Trophoblast cell (in vitro differentiated cells and primary cell): ENCODE measurements around the gene KLK11.

Experiments used
- DNase-seq, 2 donors: peaks; one replicate each; pipeline ENCODE4 v3.0.0-alpha.2; 2016
- H2AFZ ChIP-seq: 2 replicates; pipeline ENCODE4 v1.6.1; 2013; ENCODE audit warnings: low read length, moderate library complexity, mild to moderate bottlenecking; ENCODE audit not compliant: insufficient read depth, poor library complexity
- H2AK5ac ChIP-seq: 2 replicates; pipeline ENCODE4 v1.6.1; 2013; ENCODE audit warnings: mild to moderate bottlenecking, low read length
- H2BK120ac ChIP-seq: 2 replicates; pipeline ENCODE4 v1.6.1; 2013; ENCODE audit warnings: low read length, mild to moderate bottlenecking, moderate library complexity; ENCODE audit not compliant: insufficient read depth, poor library complexity
- H2BK12ac ChIP-seq: 2 replicates; pipeline ENCODE4 v1.6.1; 2013; ENCODE audit warnings: mild to moderate bottlenecking, low read length, moderate library complexity
- H2BK5ac ChIP-seq: 2 replicates; pipeline ENCODE4 v1.6.1; 2013; ENCODE audit warnings: low read length, low read depth, moderate library complexity, mild to moderate bottlenecking; ENCODE audit not compliant: poor library complexity
- H3K14ac ChIP-seq: 2 replicates; pipeline ENCODE4 v1.6.1; 2013; ENCODE audit warnings: mild to moderate bottlenecking, low read length
- H3K18ac ChIP-seq: 2 replicates; pipeline ENCODE4 v1.6.1; 2013; ENCODE audit warnings: mild to moderate bottlenecking, low read length
- H3K23ac ChIP-seq: 2 replicates; pipeline ENCODE4 v1.6.1; 2013; ENCODE audit warnings: low read length
- H3K27ac ChIP-seq: 2 replicates; pipeline ENCODE4 v1.5.1; 2013; ENCODE audit warnings: low read depth, mild to moderate bottlenecking, inconsistent platforms, low read length, moderate library complexity
- H3K27me3 ChIP-seq: 2 replicates; pipeline ENCODE4 v1.6.1; 2013; ENCODE audit warnings: inconsistent platforms, mild to moderate bottlenecking, low read length, moderate library complexity; ENCODE audit not compliant: insufficient read depth
- H3K36me3 ChIP-seq, 2 experiments: 1 replicate in 1 of 2; 2 replicates in 1 of 2; pipeline ENCODE4 v1.6.1; 2013; ENCODE audit warnings: low read length in 2 of 2, mild to moderate bottlenecking in 2 of 2, moderate library complexity in 1 of 2; ENCODE audit not compliant: insufficient read depth in 2 of 2, control insufficient read depth in 1 of 2
- H3K4ac ChIP-seq: 2 replicates; pipeline ENCODE4 v1.6.1; 2013; ENCODE audit warnings: low read depth, mild to moderate bottlenecking, low read length, moderate library complexity
- H3K4me1 ChIP-seq, 2 experiments: 1 replicate in 1 of 2; 2 replicates in 1 of 2; pipeline ENCODE4 v1.6.1; 2013; ENCODE audit warnings: low read length in 2 of 2, mild to moderate bottlenecking in 2 of 2, moderate library complexity in 1 of 2; ENCODE audit not compliant: insufficient read depth in 2 of 2, control insufficient read depth in 1 of 2
- H3K4me2 ChIP-seq: 2 replicates; pipeline ENCODE4 v1.6.1; 2013; ENCODE audit warnings: inconsistent platforms, mild to moderate bottlenecking, low read length, moderate library complexity
- H3K4me3 ChIP-seq: 2 replicates; pipeline ENCODE4 v1.5.1; 2013; ENCODE audit warnings: mild to moderate bottlenecking, low read depth, low read length, inconsistent platforms
- H3K79me1 ChIP-seq: one replicate; pipeline ENCODE4 v1.6.1; 2013; ENCODE audit warnings: low read length
- H3K79me2 ChIP-seq: 2 replicates; pipeline ENCODE4 v1.6.1; 2013; ENCODE audit warnings: low read length, mild to moderate bottlenecking; ENCODE audit not compliant: control insufficient read depth, insufficient read depth, poor library complexity
- H3K9ac ChIP-seq: 2 replicates; pipeline ENCODE4 v1.6.1; 2013; ENCODE audit warnings: mild to moderate bottlenecking, low read length
- H3K9me3 ChIP-seq: 2 replicates; pipeline ENCODE4 v1.6.1; 2013; ENCODE audit warnings: low read depth, mild to moderate bottlenecking, control low read depth, inconsistent platforms, low read length; ENCODE audit not compliant: insufficient read depth
- H4K12ac ChIP-seq: 2 replicates; pipeline ENCODE4 v1.6.1; 2013; ENCODE audit warnings: low read depth, mild to moderate bottlenecking, low read length, moderate library complexity
- H4K8ac ChIP-seq: 2 replicates; pipeline ENCODE4 v1.6.1; 2013; ENCODE audit warnings: low read depth, mild to moderate bottlenecking, low read length, moderate library complexity
- H4K91ac ChIP-seq: one replicate; pipeline ENCODE4 v1.6.1; 2013; ENCODE audit warnings: low read depth, mild to moderate bottlenecking, low read length, moderate library complexity
- WGBS: extraction: QIAGEN DNeasy Blood & Tissue Kit; methylation state at CpG from one replicate; pipeline ENCODE4 v1.1.7; 2013; ENCODE audit warnings: missing lambda C conversion rate; ENCODE audit not compliant: insufficient read length, insufficient coverage; ENCODE audit errors: extremely low coverage; 5-methylcytosine and 5-hydroxymethylcytosine counted together

Gene KLK11

GRCh38 chr19:51066393-51067186, 40.2 kb upstream of the KLK11 start:
- Histone ChIP-seq H4K91ac (no peak overlapping the region), H3K9me3 (no peaks in the 10 kb centered on the region), H3K79me1 (no peaks in the 10 kb centered on the region), H2AK5ac (no peak overlapping the region), H3K4ac (no peak overlapping the region), H3K14ac (no peak overlapping the region), H3K4me3 (no peak overlapping the region), H3K4me2 (no peak overlapping the region), H4K12ac (no peak overlapping the region), H4K8ac (no peak overlapping the region), H2BK5ac (no peak overlapping the region), H3K27me3 (no peaks in the 10 kb centered on the region), H2BK12ac (no peak overlapping the region), H3K9ac (no peak overlapping the region), H3K23ac (no peak overlapping the region), H2BK120ac (no peak overlapping the region), H3K4me1 (peaks cover 2 to 3% of the 10 kb centered on the region in 2 experiments), H2AFZ (no peak overlapping the region), H3K27ac (no peak overlapping the region), H3K18ac (no peak overlapping the region), H3K79me2 (no peaks in the 10 kb centered on the region), H3K36me3 (no peaks in the 10 kb centered on the region)
- DNase-seq: no peak
- WGBS: 100% methylated on average over 2 of the region's 7 CpGs

- Histone ChIP-seq H3K36me3 (no peaks in the 10 kb centered on the region), H2BK12ac (no peak overlapping the region), H3K4me2 (peak overlapping the region; percentile 79), H4K91ac (no peak overlapping the region), H4K12ac (no peak overlapping the region), H3K14ac (no peak overlapping the region), H2AFZ (peak overlapping the region; percentile 20), H3K4me1 (peaks cover 2 to 3% of the 10 kb centered on the region in 2 experiments), H3K79me1 (no peaks in the 10 kb centered on the region), H3K79me2 (no peaks in the 10 kb centered on the region), H3K9ac (no peak overlapping the region), H3K4me3 (peak overlapping the region; percentile 59), H3K23ac (no peak overlapping the region), H3K27me3 (no peaks in the 10 kb centered on the region), H3K27ac (no peak overlapping the region), H2BK120ac (no peak overlapping the region), H4K8ac (peak overlapping the region; percentile 26), H2AK5ac (no peak overlapping the region), H3K9me3 (no peaks in the 10 kb centered on the region), H2BK5ac (no peak overlapping the region), H3K18ac (no peak overlapping the region), H3K4ac (no peak overlapping the region)
- no peak for DNase-seq
- WGBS: no CpG with 5 or more reads among the region's 25 CpGs
Measured at GRCh38 chr19:51065221-51065960, 39.0 kb upstream of the KLK11 start.

GRCh38 chr19:51064534-51065220, 38.3 kb upstream of the KLK11 start, which contains the start of gene KLK13:
Gene KLK13 (minus strand): TSS chr19:51065092. CDS start chr19:51065067, 25 bp downstream.
- H3K4ac ChIP-seq: no peak within 1 kb of the TSS
- H4K91ac ChIP-seq: no peak within 1 kb of the TSS
- peak within 1 kb of the TSS; percentile 59 for H3K4me3 ChIP-seq
- peak within 1 kb of the TSS; percentile 79 for H3K4me2 ChIP-seq
- H3K79me1 ChIP-seq: no peaks in the 10 kb centered on the region
- H3K9ac ChIP-seq: no peak within 1 kb of the TSS
- no peak within 1 kb of the TSS for H3K23ac ChIP-seq
- no peaks in the 10 kb centered on the region for H3K79me2 ChIP-seq
- H3K14ac ChIP-seq: no peak within 1 kb of the TSS
- no peaks in the 10 kb centered on the region for H3K9me3 ChIP-seq
- H3K27me3 ChIP-seq: no peaks in the 10 kb centered on the region
- DNase-seq: no peak
- no peak within 1 kb of the TSS for H2BK12ac ChIP-seq
- no peak within 1 kb of the TSS for H3K27ac ChIP-seq
- H4K12ac ChIP-seq: no peak within 1 kb of the TSS
- peak within 1 kb of the TSS; percentile 20 for H2AFZ ChIP-seq
- no peaks in the 10 kb centered on the region for H3K36me3 ChIP-seq
- H3K4me1 ChIP-seq: peaks cover 2 to 3% of the 10 kb centered on the region in 2 experiments
- no CpG with 5 or more reads among the region's 38 CpGs for WGBS
- H4K8ac ChIP-seq: peak within 1 kb of the TSS; percentile 47
- no peak within 1 kb of the TSS for H2BK5ac ChIP-seq
- no peak within 1 kb of the TSS for H3K18ac ChIP-seq
- no peak within 1 kb of the TSS for H2BK120ac ChIP-seq
- no peak within 1 kb of the TSS for H2AK5ac ChIP-seq

- H2AFZ ChIP-seq: no peak overlapping the region
- no CpG with 5 or more reads among the region's 7 CpGs for WGBS
Measured at GRCh38 chr19:51063664-51064063, 37.2 kb upstream of the KLK11 start.

More at GRCh38 chr19:51063664-51064063, 37.2 kb upstream of the KLK11 start:
- H3K36me3 ChIP-seq: no peaks in the 10 kb centered on the region
- no peaks in the 10 kb centered on the region for H3K27me3 ChIP-seq
- no peak overlapping the region for H3K27ac ChIP-seq
- no peak overlapping the region for H3K9ac ChIP-seq
- H3K4me2 ChIP-seq: no peak overlapping the region
- H4K8ac ChIP-seq: no peak overlapping the region
- DNase-seq: no peak
- H3K14ac ChIP-seq: no peak overlapping the region
- no peak overlapping the region for H4K91ac ChIP-seq
- H3K9me3 ChIP-seq: no peaks in the 10 kb centered on the region
- H3K79me2 ChIP-seq: no peaks in the 10 kb centered on the region
- H3K4me3 ChIP-seq: no peak overlapping the region
- H3K4me1 ChIP-seq: peaks cover 2 to 3% of the 10 kb centered on the region in 2 experiments
- H3K18ac ChIP-seq: no peak overlapping the region
- no peak overlapping the region for H3K23ac ChIP-seq
- no peak overlapping the region for H2AK5ac ChIP-seq
- H3K4ac ChIP-seq: no peak overlapping the region
- H4K12ac ChIP-seq: no peak overlapping the region
- H3K79me1 ChIP-seq: no peaks in the 10 kb centered on the region
- H2BK120ac ChIP-seq: no peak overlapping the region
- H2BK5ac ChIP-seq: no peak overlapping the region
- H2BK12ac ChIP-seq: no peak overlapping the region
